ENCODE data around the gene PHAF1.

DNA sequence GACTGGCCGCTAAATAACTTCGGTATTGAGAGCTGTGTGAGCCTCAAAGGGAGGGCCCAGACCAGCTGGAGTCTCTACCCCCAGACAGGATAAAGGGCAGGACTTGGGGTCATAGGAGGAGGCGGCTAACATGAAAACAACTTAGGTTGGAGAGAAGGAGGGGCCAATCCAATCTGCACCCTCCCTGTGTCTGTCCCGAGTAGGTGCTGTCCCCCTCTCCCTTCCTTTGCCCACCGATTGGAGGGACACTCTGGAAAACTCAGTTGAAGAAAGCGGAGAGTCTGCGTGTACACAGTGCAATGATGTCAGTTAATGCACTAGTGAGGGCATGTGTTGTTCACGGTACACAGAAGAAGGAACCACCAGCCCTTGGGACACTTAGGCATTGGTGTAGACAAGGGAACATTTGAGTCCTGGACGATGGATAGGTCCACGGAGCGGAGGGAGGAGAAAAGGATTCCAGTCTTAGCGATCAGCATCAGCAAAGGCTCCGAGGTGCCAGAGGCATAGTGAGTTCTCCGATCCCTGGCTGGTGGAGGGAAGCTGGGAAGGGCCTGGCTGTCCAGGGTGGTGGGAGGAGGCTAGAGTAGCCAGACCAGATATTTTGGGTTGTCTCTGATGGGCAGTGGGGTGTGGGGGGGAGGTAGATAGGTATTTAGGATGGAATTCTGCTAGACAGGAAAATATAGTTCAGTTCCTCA is 61.4 kb downstream of the PHAF1 start:
- TF ChIP-seq POLR2AphosphoS5 (IDR thresholded peaks at IDR 0.05) (no peak), POLR2A (IDR thresholded peaks at IDR 0.05) (no peak), EP300 (IDR thresholded peaks at IDR 0.05) (no peak)
- TF ChIP-seq, protein P1, sequence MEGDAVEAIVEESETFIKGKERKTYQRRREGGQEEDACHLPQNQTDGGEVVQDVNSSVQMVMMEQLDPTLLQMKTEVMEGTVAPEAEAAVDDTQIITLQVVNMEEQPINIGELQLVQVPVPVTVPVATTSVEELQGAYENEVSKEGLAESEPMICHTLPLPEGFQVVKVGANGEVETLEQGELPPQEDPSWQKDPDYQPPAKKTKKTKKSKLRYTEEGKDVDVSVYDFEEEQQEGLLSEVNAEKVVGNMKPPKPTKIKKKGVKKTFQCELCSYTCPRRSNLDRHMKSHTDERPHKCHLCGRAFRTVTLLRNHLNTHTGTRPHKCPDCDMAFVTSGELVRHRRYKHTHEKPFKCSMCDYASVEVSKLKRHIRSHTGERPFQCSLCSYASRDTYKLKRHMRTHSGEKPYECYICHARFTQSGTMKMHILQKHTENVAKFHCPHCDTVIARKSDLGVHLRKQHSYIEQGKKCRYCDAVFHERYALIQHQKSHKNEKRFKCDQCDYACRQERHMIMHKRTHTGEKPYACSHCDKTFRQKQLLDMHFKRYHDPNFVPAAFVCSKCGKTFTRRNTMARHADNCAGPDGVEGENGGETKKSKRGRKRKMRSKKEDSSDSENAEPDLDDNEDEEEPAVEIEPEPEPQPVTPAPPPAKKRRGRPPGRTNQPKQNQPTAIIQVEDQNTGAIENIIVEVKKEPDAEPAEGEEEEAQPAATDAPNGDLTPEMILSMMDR (IDR thresholded peaks at IDR 0.05): no peak
